ENCODE results near the gene IMP4. TPM values are rescaled to one million over a fixed set of nuclear protein-coding genes. Genes with fewer than 3 reads are reported as not detected.

IMP4 gene
- polyA plus RNA-seq, 1 of the 3 experiments (the other 2 are of a cell fraction): 252 TPM

DNA sequence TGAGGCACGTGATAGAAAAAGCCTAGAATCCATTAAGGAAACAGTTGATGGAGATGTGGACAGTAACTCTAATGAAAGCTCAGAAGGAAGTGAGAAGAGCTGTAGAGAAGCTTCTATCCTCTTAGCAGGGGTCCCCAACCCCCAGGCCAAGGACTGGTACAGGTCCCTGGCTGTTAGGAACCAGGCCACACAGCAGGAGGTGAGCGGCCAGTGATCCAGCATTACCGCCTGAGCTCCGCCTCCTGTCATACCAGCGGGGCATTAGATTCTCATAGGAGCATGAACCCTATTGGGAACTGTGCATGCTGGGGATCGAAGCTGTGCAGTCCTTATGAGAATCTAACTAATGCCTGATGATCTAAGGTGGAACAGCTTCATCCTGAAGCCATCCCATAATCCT is 8.7 kb upstream of the IMP4 start:
- H3K4me2 ChIP-seq: no peak overlapping the region
- H3K27ac ChIP-seq (ENCODE audit: low read depth in 2 of 2, low read length in 1 of 2): no peak overlapping the region
- H3K27me3 ChIP-seq (ENCODE audit: insufficient read depth): peaks cover 7% of the 10 kb centered on the region; the same call in 1 of the 2 replicates
- peaks cover 14% of the 10 kb centered on the region for H3F3A ChIP-seq (replicated peaks; ENCODE audit: insufficient read depth)
- H3K79me2 ChIP-seq (ENCODE audit: insufficient read depth): no peaks in the 10 kb centered on the region
- H3K36me3 ChIP-seq (replicated peaks in 1 of 2; ENCODE audit: control insufficient read depth in 1 of 2, insufficient read depth in 2 of 2, low read length in 1 of 2): peaks cover 0 to 9% of the 10 kb centered on the region in 2 experiments
- H4K20me1 ChIP-seq (ENCODE audit: insufficient read depth): no peaks in the 10 kb centered on the region
- ChIA-PET CTCF (interaction anchor here (1.0 to 7.6 kb wide), 9 partner anchors 9 to 410 kb away, joined by 3 to 113 read pairs (median 4); partner anchors contain the start of genes IMP4, MZT2B and SMPD4), POLR2A (no interaction called here)
- H2AFZ ChIP-seq (ENCODE audit: low read depth): no peak overlapping the region
- WGBS (ENCODE audit: low lambda C conversion rate): 66% methylated on average over 4 of the region's 6 CpGs
- no peak overlapping the region for H3K4me3 ChIP-seq (ENCODE audit: low read depth in 2 of 2, low read length in 1 of 2)
- no peak for DNase-seq
- TF ChIP-seq, protein P1, sequence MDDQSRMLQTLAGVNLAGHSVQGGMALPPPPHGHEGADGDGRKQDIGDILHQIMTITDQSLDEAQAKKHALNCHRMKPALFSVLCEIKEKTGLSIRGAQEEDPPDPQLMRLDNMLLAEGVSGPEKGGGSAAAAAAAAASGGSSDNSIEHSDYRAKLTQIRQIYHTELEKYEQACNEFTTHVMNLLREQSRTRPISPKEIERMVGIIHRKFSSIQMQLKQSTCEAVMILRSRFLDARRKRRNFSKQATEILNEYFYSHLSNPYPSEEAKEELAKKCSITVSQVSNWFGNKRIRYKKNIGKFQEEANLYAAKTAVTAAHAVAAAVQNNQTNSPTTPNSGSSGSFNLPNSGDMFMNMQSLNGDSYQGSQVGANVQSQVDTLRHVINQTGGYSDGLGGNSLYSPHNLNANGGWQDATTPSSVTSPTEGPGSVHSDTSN (IDR thresholded peaks at IDR 0.05): no peak
- no peak for TF ChIP-seq GABPA (IDR thresholded peaks at IDR 0.05; ENCODE audit: low read depth)
- no peak for TF ChIP-seq MXI1 (IDR thresholded peaks at IDR 0.05; ENCODE audit: low read depth, low read length)
- no peak for TF ChIP-seq TAF1 (IDR thresholded peaks at IDR 0.05; ENCODE audit: borderline replicate concordance, low read depth, low read length)
- no peak for TF ChIP-seq JUND (IDR thresholded peaks at IDR 0.05)
- TF ChIP-seq NFIC (IDR thresholded peaks at IDR 0.05; ENCODE audit: borderline replicate concordance): no peak
- no peak for TF ChIP-seq EP300 (IDR thresholded peaks at IDR 0.05; ENCODE audit: borderline replicate concordance in 1 of 2, low read depth in 1 of 2, low read length in 1 of 2)
- TF ChIP-seq, protein P2, sequence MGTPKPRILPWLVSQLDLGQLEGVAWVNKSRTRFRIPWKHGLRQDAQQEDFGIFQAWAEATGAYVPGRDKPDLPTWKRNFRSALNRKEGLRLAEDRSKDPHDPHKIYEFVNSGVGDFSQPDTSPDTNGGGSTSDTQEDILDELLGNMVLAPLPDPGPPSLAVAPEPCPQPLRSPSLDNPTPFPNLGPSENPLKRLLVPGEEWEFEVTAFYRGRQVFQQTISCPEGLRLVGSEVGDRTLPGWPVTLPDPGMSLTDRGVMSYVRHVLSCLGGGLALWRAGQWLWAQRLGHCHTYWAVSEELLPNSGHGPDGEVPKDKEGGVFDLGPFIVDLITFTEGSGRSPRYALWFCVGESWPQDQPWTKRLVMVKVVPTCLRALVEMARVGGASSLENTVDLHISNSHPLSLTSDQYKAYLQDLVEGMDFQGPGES (IDR thresholded peaks at IDR 0.05; ENCODE audit: low read depth, low read length): no peak
- TF ChIP-seq CHD2 (IDR thresholded peaks at IDR 0.05; ENCODE audit: low read length, partially characterized antibody): no peak
- H3K4me1 ChIP-seq (ENCODE audit: control insufficient read depth in 1 of 2, insufficient read depth in 2 of 2, low read depth in 1 of 2, low read length in 1 of 2): peaks cover 7 to 14% of the 10 kb centered on the region in 2 experiments; a peak in 3 of 4 replicates
- H3K9me2 ChIP-seq: no peaks in the 10 kb centered on the region
- no peak overlapping the region for H3K9ac ChIP-seq
- H3K9me3 ChIP-seq: no peaks in the 10 kb centered on the region

DNA sequence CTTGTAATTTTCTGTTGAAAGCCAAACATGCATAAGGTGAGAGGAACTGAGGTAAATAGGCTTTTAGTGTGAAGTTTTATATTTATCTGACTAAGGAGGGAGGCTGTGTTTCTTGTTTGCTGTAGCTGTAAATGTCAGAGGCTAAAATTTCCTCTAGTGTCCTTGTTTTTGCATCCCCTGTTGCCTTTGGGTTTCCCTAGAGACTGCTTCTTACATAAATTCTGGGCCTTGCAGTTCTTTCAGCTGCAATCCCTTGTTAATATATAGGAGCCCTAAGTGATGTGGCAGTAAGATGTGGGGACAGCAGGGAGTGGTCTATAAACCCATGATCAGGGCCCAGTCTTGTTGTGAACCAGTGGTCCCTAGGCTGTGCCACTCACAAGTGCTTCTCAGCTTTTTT is 7.5 kb upstream of the IMP4 start:
- CTCF ChIA-PET: interaction anchor here (0.8 to 7.6 kb wide), 4 partner anchors 8 to 399 kb away, joined by 3 to 113 read pairs (median 5); partner anchors contain the start of genes IMP4, MZT2B and SMPD4

More for the DNA sequence above, 7.5 kb upstream of the IMP4 start:
- H3K27me3 ChIP-seq (ENCODE audit: insufficient read depth): peaks cover 2% of the 10 kb centered on the region; the same call in 1 of the 2 replicates
- no peak overlapping the region for H3K9ac ChIP-seq
- no peak overlapping the region for H3K27ac ChIP-seq (ENCODE audit: low read depth in 2 of 2, low read length in 1 of 2)
- TF ChIP-seq FOXM1 (IDR thresholded peaks at IDR 0.05; ENCODE audit: low read depth) (no peak), TEAD4 (IDR thresholded peaks at IDR 0.05; ENCODE audit: borderline replicate concordance, insufficient read depth) (no peak), ELF1 (IDR thresholded peaks at IDR 0.05) (no peak), JUND (IDR thresholded peaks at IDR 0.05) (no peak), CHD2 (IDR thresholded peaks at IDR 0.05; ENCODE audit: low read length, partially characterized antibody) (no peak), MXI1 (IDR thresholded peaks at IDR 0.05; ENCODE audit: low read depth, low read length) (no peak), EP300 (IDR thresholded peaks at IDR 0.05; ENCODE audit: borderline replicate concordance in 1 of 2, low read depth in 1 of 2, low read length in 1 of 2) (no peak), FOXJ3 (CRISPR knock-in tag; IDR thresholded peaks at IDR 0.05) (no peak), RXRA (IDR thresholded peaks at IDR 0.05; ENCODE audit: borderline replicate concordance, low read depth) (no peak), NFIC (IDR thresholded peaks at IDR 0.05; ENCODE audit: borderline replicate concordance) (no peak), MEF2A (IDR thresholded peaks at IDR 0.05; ENCODE audit: borderline replicate concordance, low read depth) (no peak), TAF1 (IDR thresholded peaks at IDR 0.05; ENCODE audit: borderline replicate concordance, low read depth, low read length) (no peak)
- TF ChIP-seq, protein P3, sequence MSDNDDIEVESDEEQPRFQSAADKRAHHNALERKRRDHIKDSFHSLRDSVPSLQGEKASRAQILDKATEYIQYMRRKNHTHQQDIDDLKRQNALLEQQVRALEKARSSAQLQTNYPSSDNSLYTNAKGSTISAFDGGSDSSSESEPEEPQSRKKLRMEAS (IDR thresholded peaks at IDR 0.05; ENCODE audit: low read depth): no peak
- TF ChIP-seq, protein P1 (IDR thresholded peaks at IDR 0.05): no peak
- TF ChIP-seq, protein P4, sequence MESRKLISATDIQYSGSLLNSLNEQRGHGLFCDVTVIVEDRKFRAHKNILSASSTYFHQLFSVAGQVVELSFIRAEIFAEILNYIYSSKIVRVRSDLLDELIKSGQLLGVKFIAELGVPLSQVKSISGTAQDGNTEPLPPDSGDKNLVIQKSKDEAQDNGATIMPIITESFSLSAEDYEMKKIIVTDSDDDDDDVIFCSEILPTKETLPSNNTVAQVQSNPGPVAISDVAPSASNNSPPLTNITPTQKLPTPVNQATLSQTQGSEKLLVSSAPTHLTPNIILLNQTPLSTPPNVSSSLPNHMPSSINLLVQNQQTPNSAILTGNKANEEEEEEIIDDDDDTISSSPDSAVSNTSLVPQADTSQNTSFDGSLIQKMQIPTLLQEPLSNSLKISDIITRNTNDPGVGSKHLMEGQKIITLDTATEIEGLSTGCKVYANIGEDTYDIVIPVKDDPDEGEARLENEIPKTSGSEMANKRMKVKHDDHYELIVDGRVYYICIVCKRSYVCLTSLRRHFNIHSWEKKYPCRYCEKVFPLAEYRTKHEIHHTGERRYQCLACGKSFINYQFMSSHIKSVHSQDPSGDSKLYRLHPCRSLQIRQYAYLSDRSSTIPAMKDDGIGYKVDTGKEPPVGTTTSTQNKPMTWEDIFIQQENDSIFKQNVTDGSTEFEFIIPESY (IDR thresholded peaks at IDR 0.05; ENCODE audit: borderline replicate concordance, low read depth): no peak
- TF ChIP-seq, protein P2 (IDR thresholded peaks at IDR 0.05; ENCODE audit: low read depth, low read length): no peak
- H3F3A ChIP-seq (replicated peaks; ENCODE audit: insufficient read depth): peaks cover 14% of the 10 kb centered on the region
- no peaks in the 10 kb centered on the region for H3K9me3 ChIP-seq
- peaks cover 7 to 14% of the 10 kb centered on the region in 2 experiments; a peak in 3 of 4 replicates for H3K4me1 ChIP-seq (ENCODE audit: control insufficient read depth in 1 of 2, insufficient read depth in 2 of 2, low read depth in 1 of 2, low read length in 1 of 2)
- H3K4me3 ChIP-seq (ENCODE audit: low read depth in 2 of 2, low read length in 1 of 2): no peak overlapping the region
- peaks cover 0 to 13% of the 10 kb centered on the region in 2 experiments for H3K36me3 ChIP-seq (replicated peaks in 1 of 2; ENCODE audit: control insufficient read depth in 1 of 2, insufficient read depth in 2 of 2, low read length in 1 of 2)
- no peaks in the 10 kb centered on the region for H4K20me1 ChIP-seq (ENCODE audit: insufficient read depth)
- POLR2A ChIA-PET: no interaction called here
- H2AFZ ChIP-seq (ENCODE audit: low read depth): no peak overlapping the region
- H3K9me2 ChIP-seq: no peaks in the 10 kb centered on the region
- no peak overlapping the region for H3K4me2 ChIP-seq
- DNase-seq: no peak
- no peaks in the 10 kb centered on the region for H3K79me2 ChIP-seq (ENCODE audit: insufficient read depth)

Measured in SK-N-SH (cell line).